ENCODE results near the gene HPX.
"Not testable (repeated sequence)": the region's sequence is repeated elsewhere in the genome, so short reads cannot be mapped to it uniquely, and the experiment has no call there.

Gene HPX

GRCh38 chr11:6392251-6392650, 48.5 kb downstream of the HPX start:
- 0 out of 2 replicates have a peak, but pooled peaks have one; percentile 30 for TF ChIP-seq ZNF384 (IDR thresholded peaks at IDR 0.05)
- DNase-seq (ENCODE audit: extremely low spot score); CTCF ChIA-PET: not testable (repeated sequence)
- POLR2A ChIA-PET = interaction anchor here (1.9 kb wide), 1 partner anchor 27 kb away, joined by 9 read pairs; the partner anchor contains the start of gene APBB1

GRCh38 chr11:6391537-6392134, 49.2 kb downstream of the HPX start:
- no peak for DNase-seq (ENCODE audit: extremely low spot score)
- ChIA-PET POLR2A (interaction anchor here (2.8 kb wide), 1 partner anchor 28 kb away, joined by 28 read pairs; the partner anchor contains the start of gene APBB1), CTCF (interaction anchor here (2.0 kb wide), 1 partner anchor 12 kb away, joined by 6 read pairs; no protein-coding TSS in a partner anchor)
- TF ChIP-seq CTBP1 (IDR thresholded peaks at IDR 0.05; ENCODE audit: borderline replicate concordance) (no peak), SP1 (IDR thresholded peaks at IDR 0.05) (no peak), FOXK2 (IDR thresholded peaks at IDR 0.05) (no peak), FOXA1 (IDR thresholded peaks at IDR 0.05) (no peak), PKNOX1 (IDR thresholded peaks at IDR 0.05) (no peak), TARDBP (IDR thresholded peaks at IDR 0.05) (no peak), ZNF384 (IDR thresholded peaks at IDR 0.05) (no peak), NFRKB (IDR thresholded peaks at IDR 0.05) (no peak), FOXM1 (IDR thresholded peaks at IDR 0.05; ENCODE audit: borderline replicate concordance) (no peak)

- ChIA-PET POLR2A (interaction anchor here (1.0 to 2.8 kb wide), 4 partner anchors 11 to 90 kb away, joined by 4 to 28 read pairs (median 4); partner anchors contain the start of genes APBB1, ARFIP2 and TIMM10B), CTCF (interaction anchor here (1.2 to 2.0 kb wide), 2 partner anchors 12 to 53 kb away, joined by 6 to 8 read pairs; no protein-coding TSS in a partner anchor)
- no peak for DNase-seq (ENCODE audit: extremely low spot score)
- TF ChIP-seq HDGF (IDR thresholded peaks at IDR 0.05; ENCODE audit: borderline replicate concordance) (no peak), ARNT (IDR thresholded peaks at IDR 0.05) (no peak), TARDBP (IDR thresholded peaks at IDR 0.05) (no peak), PKNOX1 (IDR thresholded peaks at IDR 0.05) (no peak), SUZ12 (IDR thresholded peaks at IDR 0.05) (no peak), ZNF384 (IDR thresholded peaks at IDR 0.05) (no peak)
These were observed 49.9 kb downstream of the HPX start for GRCh38 chr11:6390718-6391469.

- TF ChIP-seq FOXA1 (IDR thresholded peaks at IDR 0.05) = no peak
- TF ChIP-seq NFRKB (IDR thresholded peaks at IDR 0.05) = no peak
- peak; percentile 31; the same call in 1 of the 2 replicates for TF ChIP-seq L3MBTL2 (conservative IDR thresholded peaks at IDR 0.05)
- no peak for TF ChIP-seq TARDBP (IDR thresholded peaks at IDR 0.05)
- TF ChIP-seq HDGF (IDR thresholded peaks at IDR 0.05; ENCODE audit: borderline replicate concordance) = no peak
- TF ChIP-seq BHLHE40 (IDR thresholded peaks at IDR 0.05; ENCODE audit: borderline replicate concordance) = no peak
- TF ChIP-seq SUZ12 (IDR thresholded peaks at IDR 0.05) = no peak
- peak; percentile 82 for TF ChIP-seq PKNOX1 (IDR thresholded peaks at IDR 0.05)
- TF ChIP-seq ELF4 (IDR thresholded peaks at IDR 0.05) = no peak; the same call in 1 of the 2 replicates
- TF ChIP-seq CTBP1 (IDR thresholded peaks at IDR 0.05; ENCODE audit: borderline replicate concordance) = no peak
- TF ChIP-seq ARNT (IDR thresholded peaks at IDR 0.05) = no peak
- TF ChIP-seq SP1 (IDR thresholded peaks at IDR 0.05) = peak; percentile 66
- CTCF ChIA-PET = interaction anchor here (0.7 to 2.0 kb wide), 3 partner anchors 11 to 85 kb away, joined by 4 to 8 read pairs (median 6); no protein-coding TSS in a partner anchor
- POLR2A ChIA-PET = interaction anchor here (0.6 to 2.8 kb wide), 10 partner anchors 10 to 91 kb away, joined by 3 to 28 read pairs (median 4); partner anchors contain the start of genes APBB1, ARFIP2 and TIMM10B
- DNase-seq (ENCODE audit: extremely low spot score) = peak; percentile 91
These were observed 50.7 kb downstream of the HPX start, which contains the start of gene SMPD1 for GRCh38 chr11:6389905-6390717. Gene SMPD1, plus strand, starts transcription at chr11:6390474. Its CDS starts 125 bp downstream, at chr11:6390599.

- TF ChIP-seq BHLHE40 (IDR thresholded peaks at IDR 0.05; ENCODE audit: borderline replicate concordance) (no peak), TARDBP (IDR thresholded peaks at IDR 0.05) (no peak), L3MBTL2 (conservative IDR thresholded peaks at IDR 0.05) (no peak), LEF1 (IDR thresholded peaks at IDR 0.05; ENCODE audit: borderline replicate concordance) (no peak), SUZ12 (IDR thresholded peaks at IDR 0.05) (no peak), FOXK2 (IDR thresholded peaks at IDR 0.05) (no peak), ZNF384 (IDR thresholded peaks at IDR 0.05) (no peak), CTBP1 (IDR thresholded peaks at IDR 0.05; ENCODE audit: borderline replicate concordance) (no peak), FOXA1 (IDR thresholded peaks at IDR 0.05) (no peak), SP1 (IDR thresholded peaks at IDR 0.05) (no peak), ELF4 (IDR thresholded peaks at IDR 0.05) (no peak), FOXM1 (IDR thresholded peaks at IDR 0.05; ENCODE audit: borderline replicate concordance) (no peak), ARNT (IDR thresholded peaks at IDR 0.05) (no peak), PKNOX1 (IDR thresholded peaks at IDR 0.05) (no peak), NFRKB (IDR thresholded peaks at IDR 0.05) (no peak), HDGF (IDR thresholded peaks at IDR 0.05; ENCODE audit: borderline replicate concordance) (no peak)
- ChIA-PET CTCF (interaction anchor here (1.2 kb wide), 1 partner anchor 26 kb away, joined by 5 read pairs; no protein-coding TSS in a partner anchor), POLR2A (interaction anchor here (1.0 to 2.8 kb wide), 3 partner anchors 10 to 31 kb away, joined by 3 to 28 read pairs (median 7); partner anchors contain the start of gene APBB1)
- no peak for DNase-seq (ENCODE audit: extremely low spot score)
These were observed 52.0 kb downstream of the HPX start for GRCh38 chr11:6388748-6389147.
